IMR-90 (cell line): ENCODE measurements around the gene FGGY. TPM values are rescaled to one million over a fixed set of nuclear protein-coding genes. Genes with fewer than 3 reads are reported as not detected.

Source experiments
- ATAC-seq: fragments of 200-7000 bp; cut with Tn5 transposase; 2 replicates; pipeline ENCODE4 v1.9.1; 2020; ENCODE audit warnings: low read depth, mild to moderate bottlenecking, moderate library complexity
- BruUV-seq: library from RNA; stranded (reverse); fragments of 400-500 nt; replicated peaks from 2 replicates; lab custom pipeline; 2021; lab: Mats Ljungman, UMichigan
- CTCF ChIA-PET: fragments of 300-600 bp; formaldehyde crosslinking; extraction: SDS; loops from one replicate; lab custom pipeline; 2021; ENCODE audit warnings: antibody characterized with exemption; lab: Yijun Ruan, JAX
- POLR2A ChIA-PET: fragments of 300-600 bp; sonication (Branson Sonifier 250); formaldehyde crosslinking; loops from one replicate; lab custom pipeline; 2022; ENCODE audit warnings: antibody characterized with exemption; ENCODE audit not compliant: unreplicated experiment; lab: Charles Lee
- DNase-seq: peaks from one replicate; pipeline ENCODE4 v3.0.0; 2013
- H2AFZ ChIP-seq: replicated peaks from 2 replicates; pipeline ENCODE3; 2013; ENCODE audit warnings: low read length, mild to moderate bottlenecking; ENCODE audit not compliant: poor library complexity
- H2AK5ac ChIP-seq: 2 replicates; pipeline ENCODE4 v1.6.1; 2013; ENCODE audit warnings: low read depth, low read length, inconsistent platforms
- H2AK9ac ChIP-seq: replicated peaks from 2 replicates; pipeline ENCODE3; 2013; ENCODE audit warnings: mild to moderate bottlenecking, low read depth, low read length, moderate library complexity; ENCODE audit not compliant: poor library complexity
- H2BK120ac ChIP-seq: 2 replicates; pipeline ENCODE4 v1.6.1; 2013; ENCODE audit warnings: low read depth, low read length, inconsistent platforms
- H2BK15ac ChIP-seq: 3 replicates; pipeline ENCODE4 v1.6.1; 2013; ENCODE audit warnings: low read depth, low read length, inconsistent platforms
- H2BK20ac ChIP-seq: 2 replicates; pipeline ENCODE4 v1.6.1; 2013; ENCODE audit warnings: low read depth, mild to moderate bottlenecking, inconsistent platforms, low read length, moderate library complexity
- H2BK5ac ChIP-seq: 2 replicates; pipeline ENCODE4 v1.6.1; 2013; ENCODE audit warnings: mild to moderate bottlenecking, low read depth, low read length, inconsistent platforms; ENCODE audit not compliant: poor library complexity, severe bottlenecking
- H3K14ac ChIP-seq: replicated peaks from 2 replicates; pipeline ENCODE4 v1.6.1; 2013; ENCODE audit warnings: low read depth, low read length, inconsistent platforms
- H3K18ac ChIP-seq: 2 replicates; pipeline ENCODE4 v1.6.1; 2013; ENCODE audit warnings: low read depth, low read length, control low read depth
- H3K23ac ChIP-seq: 2 replicates; pipeline ENCODE4 v1.6.1; 2013; ENCODE audit warnings: low read depth, low read length, inconsistent platforms
- H3K27ac ChIP-seq: 2 replicates; pipeline ENCODE4 v1.5.1; 2013; ENCODE audit warnings: mild to moderate bottlenecking, control low read depth, low read length; ENCODE audit not compliant: insufficient read depth
- H3K27me3 ChIP-seq: 2 replicates; pipeline ENCODE4 v1.6.1; 2013; ENCODE audit warnings: low read length; ENCODE audit not compliant: control insufficient read depth, insufficient read depth
- H3K36me3 ChIP-seq: 2 replicates; pipeline ENCODE4 v1.6.1; 2013; ENCODE audit warnings: low read length, mixed read lengths; ENCODE audit not compliant: control insufficient read depth, insufficient read depth
- H3K4ac ChIP-seq: 2 replicates; pipeline ENCODE4 v1.6.1; 2013; ENCODE audit warnings: low read depth, low read length, inconsistent platforms
- H3K4me1 ChIP-seq: 2 replicates; pipeline ENCODE4 v1.6.1; 2013; ENCODE audit warnings: low read length, mixed read lengths; ENCODE audit not compliant: control insufficient read depth, insufficient read depth
- H3K4me2 ChIP-seq: 2 replicates; pipeline ENCODE4 v1.6.1; 2013; ENCODE audit warnings: low read depth, mild to moderate bottlenecking, control low read depth, low read length, moderate library complexity
- H3K4me3 ChIP-seq: 2 replicates; pipeline ENCODE4 v1.5.1; 2013; ENCODE audit warnings: low read depth, mild to moderate bottlenecking, control low read depth, low read length, moderate library complexity; ENCODE audit not compliant: insufficient read depth
- H3K56ac ChIP-seq: 2 replicates; pipeline ENCODE4 v1.6.1; 2013; ENCODE audit warnings: low read length, inconsistent platforms; ENCODE audit not compliant: insufficient read depth; ENCODE audit errors: extremely low read depth
- H3K79me1 ChIP-seq, 2 experiments: 2 replicates each; pipeline ENCODE4 v1.6.1; 2013; ENCODE audit warnings: low read length in 2 of 2, inconsistent platforms in 1 of 2, low read depth in 1 of 2
- H3K9ac ChIP-seq: 2 replicates; pipeline ENCODE4 v1.6.1; 2013; ENCODE audit warnings: low read depth, low read length, control low read depth
- H3K9me1 ChIP-seq: 2 replicates; pipeline ENCODE4 v1.6.1; 2013; ENCODE audit warnings: low read length, inconsistent platforms; ENCODE audit not compliant: insufficient read depth
- H3K9me3 ChIP-seq: 2 replicates; pipeline ENCODE4 v1.6.1; 2013; ENCODE audit warnings: low read length; ENCODE audit not compliant: control insufficient read depth, insufficient read depth
- H4K20me1 ChIP-seq: 2 replicates; pipeline ENCODE4 v1.6.1; 2013; ENCODE audit warnings: low read length, inconsistent platforms; ENCODE audit not compliant: insufficient read depth
- H4K5ac ChIP-seq: 2 replicates; pipeline ENCODE4 v1.6.1; 2013; ENCODE audit warnings: mild to moderate bottlenecking, low read depth, low read length, control low read depth
- H4K8ac ChIP-seq, 2 experiments: 2 replicates each; pipeline ENCODE4 v1.6.1; 2013; ENCODE audit warnings: low read depth in 2 of 2, low read length in 2 of 2, control low read depth in 1 of 2, inconsistent platforms in 1 of 2
- H4K91ac ChIP-seq: 2 replicates; pipeline ENCODE4 v1.6.1; 2013; ENCODE audit warnings: low read depth, low read length, inconsistent platforms; ENCODE audit not compliant: insufficient read depth
- CEBPB ChIP-seq: IDR thresholded peaks from 2 replicates; pipeline ENCODE4 v1.6.1; 2012; ENCODE audit warnings: low read depth, low read length, improper control_type of control experiment
- CHD1 ChIP-seq: IDR thresholded peaks from 2 replicates; pipeline ENCODE4 v1.6.1; 2012; ENCODE audit warnings: low read depth, low read length, improper control_type of control experiment
- MAFK ChIP-seq: IDR thresholded peaks from 2 replicates; pipeline ENCODE4 v1.6.1; 2012; ENCODE audit warnings: low read depth, low read length, improper control_type of control experiment
- MAZ ChIP-seq: IDR thresholded peaks from 2 replicates; pipeline ENCODE4 v1.6.1; 2012; ENCODE audit warnings: low read depth, mild to moderate bottlenecking, low read length, improper control_type of control experiment, moderate library complexity, borderline replicate concordance
- MXI1 ChIP-seq: IDR thresholded peaks from 2 replicates; pipeline ENCODE4 v1.6.1; 2012; ENCODE audit warnings: low read depth, mild to moderate bottlenecking, low read length, moderate library complexity, borderline replicate concordance
- NFE2L2 ChIP-seq: fragments of 150-350 bp; IDR thresholded peaks from 2 replicates; pipeline ENCODE4 v1.6.1; 2016; ENCODE audit warnings: low read depth, mild to moderate bottlenecking, low read length
- POLR2A ChIP-seq: IDR thresholded peaks from 2 replicates; pipeline ENCODE4 v1.6.1; 2012; ENCODE audit warnings: mild to moderate bottlenecking, low read depth, low read length
- RAD21 ChIP-seq: IDR thresholded peaks from 2 replicates; pipeline ENCODE4 v1.6.1; 2012; ENCODE audit warnings: low read length, improper control_type of control experiment
- RCOR1 ChIP-seq: IDR thresholded peaks from 2 replicates; pipeline ENCODE4 v1.6.1; 2012; ENCODE audit warnings: mild to moderate bottlenecking, low read length, improper control_type of control experiment; ENCODE audit not compliant: insufficient replicate concordance
- RFX5 ChIP-seq: IDR thresholded peaks from 2 replicates; pipeline ENCODE4 v1.8.0; 2012; ENCODE audit warnings: low read depth, mild to moderate bottlenecking, low read length, moderate library complexity
- WGBS, 2 experiments: methylation state at CpG; one replicate each; pipeline versions ENCODE4 v1.1.5 to v1.1.7; 2013; ENCODE audit warnings: missing lambda C conversion rate in 2 of 2; ENCODE audit not compliant: insufficient read length in 1 of 2; ENCODE audit errors: extremely low coverage in 2 of 2; 5-methylcytosine and 5-hydroxymethylcytosine counted together
- dilution Hi-C: fragments of 300-500 bp; cut with HindIII; formaldehyde crosslinking; loops from one replicate; pipeline ENCODE4 v1.14.3; 2018; ENCODE audit warnings: low sequenced_read_pairs; ENCODE audit not compliant: unreplicated experiment
- in situ Hi-C: fragments of 300-500 bp; cut with MboI; formaldehyde crosslinking; loops from 3 replicates; pipeline ENCODE4 v1.14.3; 2019; ENCODE audit warnings: low sequenced_read_pairs, inconsistent platforms, mixed read lengths
- intact Hi-C: fragments of 100-400 bp; cut with micrococcal nuclease; formaldehyde crosslinking; loops from 2 replicates; pipeline ENCODE4 v1.10.0; 2022
- polyA plus RNA-seq, 3 experiments: library from polyadenylated mRNA; depleted of rRNA; stranded (reverse); fragments of >200 nt; gene quantifications; 2 replicates each; pipeline ENCODE4 v1.2.3, GENCODE V29; 2012; ENCODE audit warnings: low replicate concordance in 1 of 3
- total RNA-seq: library from RNA; depleted of rRNA; stranded (reverse); fragments of >200 nt; gene quantifications from 2 replicates; pipeline ENCODE4 v1.2.3, GENCODE V29; 2012
- TF ChIP-seq, protein P1 (sequence below): conservative IDR thresholded peaks from 2 replicates; pipeline ENCODE4 v1.5.1; 2012; ENCODE audit warnings: mild to moderate bottlenecking, low read depth, low read length, improper control_type of control experiment
- TF ChIP-seq, protein P2 (sequence below): fragments of 150-350 bp; IDR thresholded peaks from 2 replicates; pipeline ENCODE4 v1.6.1; 2016; ENCODE audit warnings: low read depth, mild to moderate bottlenecking, low read length, moderate library complexity, borderline replicate concordance

The FGGY gene
- total and polyA plus RNA-seq, 2 of the 4 experiments (the other 2 are of a cell fraction), result 5.6 to 14.0 TPM

DNA sequence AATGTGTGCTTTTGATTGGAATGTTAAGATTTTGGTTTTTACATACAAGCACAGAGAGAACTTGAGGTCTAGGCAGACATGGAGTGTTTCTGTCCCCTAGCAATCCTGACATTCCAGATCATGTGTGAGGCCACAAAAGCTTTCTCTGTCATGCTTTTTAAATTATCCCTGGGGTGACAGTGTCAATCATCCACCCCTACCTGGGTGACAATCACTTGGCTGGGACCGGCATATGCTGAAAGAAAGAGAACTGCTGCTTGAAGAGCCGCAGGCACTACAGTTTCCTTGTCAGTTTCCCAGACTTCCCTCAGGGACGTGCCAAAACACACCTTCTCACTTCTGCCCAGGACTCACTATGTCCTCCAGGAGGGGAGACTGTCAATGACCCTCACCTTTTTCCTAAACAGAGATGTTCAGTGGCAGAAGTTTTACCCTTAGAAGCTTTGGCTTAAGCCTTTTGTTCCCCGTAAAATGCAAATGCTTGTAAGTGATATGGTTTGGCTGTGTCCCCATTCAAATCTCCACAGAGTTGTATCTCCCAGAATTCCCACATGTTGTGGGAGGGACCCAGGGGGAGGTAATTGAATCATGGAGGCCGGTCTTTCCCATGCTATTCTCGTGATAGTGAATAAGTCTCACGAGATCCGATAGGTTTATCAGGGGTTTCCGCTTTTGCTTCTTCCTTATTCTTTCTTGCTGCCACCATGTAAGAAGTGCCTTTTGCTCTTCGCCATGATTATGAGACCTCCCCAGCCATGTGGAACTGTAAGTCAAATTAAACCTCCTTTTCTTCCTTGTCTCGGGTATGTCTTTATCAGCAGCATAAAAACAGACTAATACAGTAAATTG, 217.4 kb downstream of the FGGY start:
- 100% methylated on average over 1 of the region's 11 CpGs; no CpG with 5 or more reads in 1 of the 2 experiments for WGBS, 2 experiments
- Histone ChIP-seq H3K23ac (no peak overlapping the region), H2BK15ac (no peak overlapping the region), H3K4me1 (no peaks in the 10 kb centered on the region), H2BK120ac (no peak overlapping the region), H2AK9ac (no peak overlapping the region), H2BK5ac (no peak overlapping the region), H3K9me3 (no peaks in the 10 kb centered on the region), H3K27me3 (no peaks in the 10 kb centered on the region), H2AFZ (no peak overlapping the region), H4K8ac (no peak overlapping the region), H4K91ac (no peak overlapping the region), H4K20me1 (no peaks in the 10 kb centered on the region), H3K9ac (no peak overlapping the region), H3K79me1 (no peaks in the 10 kb centered on the region), H3K4ac (no peak overlapping the region; the same call in 1 of the 2 replicates), H2AK5ac (no peak overlapping the region), H3K27ac (no peak overlapping the region), H4K5ac (no peak overlapping the region), H3K14ac (no peak overlapping the region), H3K4me3 (no peak overlapping the region), H3K9me1 (no peaks in the 10 kb centered on the region; the same call in 1 of the 2 replicates), H2BK20ac (no peak overlapping the region), H3K4me2 (no peak overlapping the region), H3K18ac (no peak overlapping the region), H3K56ac (no peak overlapping the region), H3K36me3 (no peaks in the 10 kb centered on the region)
- no TSS peak for BruUV-seq
- no peak for DNase-seq
- peak; percentile 65 for ATAC-seq
- in situ Hi-C loops (no loop called here), intact Hi-C loops (no loop called here), dilution Hi-C loops (no loop called here)
- TF ChIP-seq, protein P1, sequence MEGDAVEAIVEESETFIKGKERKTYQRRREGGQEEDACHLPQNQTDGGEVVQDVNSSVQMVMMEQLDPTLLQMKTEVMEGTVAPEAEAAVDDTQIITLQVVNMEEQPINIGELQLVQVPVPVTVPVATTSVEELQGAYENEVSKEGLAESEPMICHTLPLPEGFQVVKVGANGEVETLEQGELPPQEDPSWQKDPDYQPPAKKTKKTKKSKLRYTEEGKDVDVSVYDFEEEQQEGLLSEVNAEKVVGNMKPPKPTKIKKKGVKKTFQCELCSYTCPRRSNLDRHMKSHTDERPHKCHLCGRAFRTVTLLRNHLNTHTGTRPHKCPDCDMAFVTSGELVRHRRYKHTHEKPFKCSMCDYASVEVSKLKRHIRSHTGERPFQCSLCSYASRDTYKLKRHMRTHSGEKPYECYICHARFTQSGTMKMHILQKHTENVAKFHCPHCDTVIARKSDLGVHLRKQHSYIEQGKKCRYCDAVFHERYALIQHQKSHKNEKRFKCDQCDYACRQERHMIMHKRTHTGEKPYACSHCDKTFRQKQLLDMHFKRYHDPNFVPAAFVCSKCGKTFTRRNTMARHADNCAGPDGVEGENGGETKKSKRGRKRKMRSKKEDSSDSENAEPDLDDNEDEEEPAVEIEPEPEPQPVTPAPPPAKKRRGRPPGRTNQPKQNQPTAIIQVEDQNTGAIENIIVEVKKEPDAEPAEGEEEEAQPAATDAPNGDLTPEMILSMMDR, result no peak
- TF ChIP-seq RCOR1 (no peak), RFX5 (no peak), RAD21 (no peak), NFE2L2 (no peak), POLR2A (no peak), CEBPB (no peak), MAFK (no peak), CHD1 (no peak), MXI1 (no peak), MAZ (no peak)
- TF ChIP-seq, protein P2, sequence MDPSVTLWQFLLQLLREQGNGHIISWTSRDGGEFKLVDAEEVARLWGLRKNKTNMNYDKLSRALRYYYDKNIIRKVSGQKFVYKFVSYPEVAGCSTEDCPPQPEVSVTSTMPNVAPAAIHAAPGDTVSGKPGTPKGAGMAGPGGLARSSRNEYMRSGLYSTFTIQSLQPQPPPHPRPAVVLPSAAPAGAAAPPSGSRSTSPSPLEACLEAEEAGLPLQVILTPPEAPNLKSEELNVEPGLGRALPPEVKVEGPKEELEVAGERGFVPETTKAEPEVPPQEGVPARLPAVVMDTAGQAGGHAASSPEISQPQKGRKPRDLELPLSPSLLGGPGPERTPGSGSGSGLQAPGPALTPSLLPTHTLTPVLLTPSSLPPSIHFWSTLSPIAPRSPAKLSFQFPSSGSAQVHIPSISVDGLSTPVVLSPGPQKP, result no peak
- POLR2A ChIA-PET, result no interaction called here
- CTCF ChIA-PET, result no interaction called here
